Small intestine (tissue), 7 donors: ENCODE results near the gene SLC6A12. TPM values are rescaled to one million over a fixed set of nuclear protein-coding genes. Genes with fewer than 3 reads are reported as not detected.

ENCODE experiments used
- DNase-seq, 2 donors: peaks; one replicate each; pipeline versions ENCODE4 v3.0.0 to v3.0.0-alpha.2; 2013
- FAIRE-seq: peaks from 2 replicates; lab custom pipeline; 2012; peaks lifted over from hg19 to GRCh38; lab: Jason Lieb, UNC
- H3K27ac ChIP-seq, 3 donors: one replicate each; pipeline ENCODE4 v1.5.1; 2013; ENCODE audit warnings: low read length in 2 of 3, mild to moderate bottlenecking in 2 of 3, control low read depth in 1 of 3, inconsistent platforms in 1 of 3, low read depth in 1 of 3, moderate library complexity in 1 of 3
- H3K27me3 ChIP-seq, 3 donors: one replicate each; pipeline ENCODE4 v1.6.1; 2013; ENCODE audit warnings: low read length in 3 of 3, inconsistent platforms in 1 of 3; ENCODE audit not compliant: control insufficient read depth in 3 of 3, insufficient read depth in 3 of 3
- H3K36me3 ChIP-seq, 3 donors: one replicate each; pipeline ENCODE4 v1.6.1; 2013; ENCODE audit warnings: low read length in 3 of 3, inconsistent platforms in 1 of 3, low read depth in 1 of 3, mild to moderate bottlenecking in 1 of 3, moderate library complexity in 1 of 3; ENCODE audit not compliant: control insufficient read depth in 3 of 3, insufficient read depth in 2 of 3
- H3K4me1 ChIP-seq, 3 donors: one replicate each; pipeline ENCODE4 v1.6.1; 2013; ENCODE audit warnings: low read length in 2 of 3, inconsistent platforms in 1 of 3, low read depth in 1 of 3, mild to moderate bottlenecking in 1 of 3, moderate library complexity in 1 of 3; ENCODE audit not compliant: control insufficient read depth in 3 of 3, insufficient read depth in 2 of 3
- H3K4me3 ChIP-seq, 3 donors: one replicate each; pipeline ENCODE4 v1.5.1; 2013; ENCODE audit warnings: low read length in 3 of 3, control low read depth in 1 of 3, inconsistent platforms in 1 of 3, low read depth in 1 of 3, mild to moderate bottlenecking in 1 of 3, moderate library complexity in 1 of 3
- H3K9me3 ChIP-seq, 2 donors: one replicate each; pipeline ENCODE4 v1.6.1; 2013; ENCODE audit warnings: low read depth in 1 of 2, low read length in 1 of 2; ENCODE audit not compliant: control insufficient read depth in 2 of 2, insufficient read depth in 1 of 2
- WGBS, 3 donors: extraction: QIAGEN DNeasy Blood & Tissue Kit; methylation state at CpG; one replicate each; pipeline ENCODE4 v1.1.7; 2013; 5-methylcytosine and 5-hydroxymethylcytosine counted together
- polyA plus RNA-seq, 4 donors: library from polyadenylated mRNA; stranded (reverse) in 3 of 4; unstranded in 1 of 4; fragments of 200-250 nt in 3 of 4; fragments of 120-200 nt in 1 of 4; gene quantifications; one replicate each; pipeline versions ENCODE4 v1.2.1 to v1.2.3, GENCODE V29; 2013
- donor health status: healthy with polysubstance abuse.
- donor health status: control.
- donor health status: control.
- donor health status: Bipolar disorder and iron deficiency.
- donor health status: healthy.

Gene SLC6A12
- polyA plus RNA-seq, 4 donors = 0.06 to 9.4 (median 1.7) TPM

DNA sequence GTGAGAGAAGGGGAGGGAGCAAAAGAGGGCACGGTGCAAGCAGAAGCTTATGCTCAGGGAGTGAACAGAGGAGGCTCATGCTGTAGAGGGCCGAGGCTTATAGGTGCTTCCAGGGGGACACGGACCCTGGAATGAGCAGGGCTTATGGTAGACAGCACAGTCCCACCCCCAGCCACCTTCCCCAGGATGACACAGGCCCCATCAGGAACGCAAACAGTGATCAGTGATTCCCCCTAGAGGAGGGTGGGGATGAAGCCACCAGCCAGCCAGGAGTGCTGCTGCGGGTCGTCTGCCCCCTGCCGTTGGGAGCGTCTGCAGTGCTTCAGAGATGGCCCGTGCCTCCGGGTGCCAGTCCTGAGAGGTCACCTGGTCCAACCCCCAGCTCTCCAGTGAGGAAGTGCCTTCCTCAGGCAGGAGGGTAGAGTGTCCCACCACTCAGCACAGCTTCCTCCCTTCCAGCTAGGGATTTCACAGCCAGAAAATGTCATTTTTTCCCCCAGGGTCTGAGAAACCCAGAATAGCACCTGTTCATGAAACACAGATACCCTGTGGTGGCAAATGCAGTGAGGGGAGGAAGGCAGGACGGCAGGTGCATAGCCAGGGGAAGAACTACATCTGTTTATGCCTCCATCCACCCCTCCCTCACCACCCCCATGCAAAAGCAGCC lies 60.7 kb downstream of the SLC6A12 start:
- H3K4me1 ChIP-seq = peaks cover 0 to 22% (median 0%) of the 10 kb centered on the region in 3 donors
- DNase-seq = peak; percentile 76 to 89
- H3K9me3 ChIP-seq = no peaks in the 10 kb centered on the region
- H3K27me3 ChIP-seq = peaks cover 0 to 4% (median 0%) of the 10 kb centered on the region in 3 donors
- WGBS, 3 donors = 16 to 22% (median 19%) methylated on average over 11 of the region's 11 CpGs
- FAIRE-seq = no peak
- H3K27ac ChIP-seq = peak overlapping the region in 2 of 3 donors; percentile 42 to 85
- H3K36me3 ChIP-seq = no peaks in the 10 kb centered on the region
- no peak overlapping the region for H3K4me3 ChIP-seq

GRCh38 chr12:152440-152839 lies 61.5 kb downstream of the SLC6A12 start:
- Histone ChIP-seq H3K27ac (peak overlapping the region in 1 of 3 donors; percentile 85), H3K9me3 (no peaks in the 10 kb centered on the region), H3K27me3 (peaks cover 0 to 4% (median 0%) of the 10 kb centered on the region in 3 donors), H3K4me3 (no peak overlapping the region), H3K36me3 (no peaks in the 10 kb centered on the region), H3K4me1 (peaks cover 0 to 22% (median 0%) of the 10 kb centered on the region in 3 donors)
- FAIRE-seq = no peak
- 32 to 42% (median 37%) methylated on average over 3 of the region's 3 CpGs for WGBS, 3 donors
- peak; percentile 82 to 93 for DNase-seq

GRCh38 chr12:151579-151978 lies 62.4 kb downstream of the SLC6A12 start:
- Histone ChIP-seq H3K27ac (no peak overlapping the region), H3K4me1 (peaks cover 0 to 22% (median 0%) of the 10 kb centered on the region in 3 donors), H3K36me3 (no peaks in the 10 kb centered on the region), H3K27me3 (peaks cover 0 to 4% (median 0%) of the 10 kb centered on the region in 3 donors), H3K4me3 (no peak overlapping the region), H3K9me3 (no peaks in the 10 kb centered on the region)
- DNase-seq = no peak
- no peak for FAIRE-seq
- 82 to 91% (median 89%) methylated on average over 5 of the region's 5 CpGs for WGBS, 3 donors

GRCh38 chr12:148676-149416 lies 65.1 kb downstream of the SLC6A12 start:
- H3K4me3 ChIP-seq = no peak overlapping the region

GRCh38 chr12:147242-147641 lies 66.7 kb downstream of the SLC6A12 start:
- H3K9me3 ChIP-seq = no peaks in the 10 kb centered on the region
- FAIRE-seq (no peak), DNase-seq (no peak)
- H3K27ac ChIP-seq = no peak overlapping the region
- H3K4me1 ChIP-seq = peaks cover 0 to 41% (median 2%) of the 10 kb centered on the region in 3 donors
- H3K27me3 ChIP-seq = peaks cover 0 to 4% (median 0%) of the 10 kb centered on the region in 3 donors
- 87 to 92% (median 89%) methylated on average over 9 of the region's 9 CpGs for WGBS, 3 donors
- no peak overlapping the region for H3K4me3 ChIP-seq
- no peaks in the 10 kb centered on the region for H3K36me3 ChIP-seq

More at GRCh38 chr12:148676-149416, 65.1 kb downstream of the SLC6A12 start:
- FAIRE-seq = no peak
- H3K36me3 ChIP-seq = no peaks in the 10 kb centered on the region
- H3K9me3 ChIP-seq = no peaks in the 10 kb centered on the region
- 83 to 90% (median 86%) methylated on average over 18 of the region's 18 CpGs for WGBS, 3 donors
- H3K27ac ChIP-seq = no peak overlapping the region
- H3K27me3 ChIP-seq = peaks cover 0 to 4% (median 0%) of the 10 kb centered on the region in 3 donors
- no peak for DNase-seq
- peaks cover 0 to 44% (median 0%) of the 10 kb centered on the region in 3 donors for H3K4me1 ChIP-seq

DNA sequence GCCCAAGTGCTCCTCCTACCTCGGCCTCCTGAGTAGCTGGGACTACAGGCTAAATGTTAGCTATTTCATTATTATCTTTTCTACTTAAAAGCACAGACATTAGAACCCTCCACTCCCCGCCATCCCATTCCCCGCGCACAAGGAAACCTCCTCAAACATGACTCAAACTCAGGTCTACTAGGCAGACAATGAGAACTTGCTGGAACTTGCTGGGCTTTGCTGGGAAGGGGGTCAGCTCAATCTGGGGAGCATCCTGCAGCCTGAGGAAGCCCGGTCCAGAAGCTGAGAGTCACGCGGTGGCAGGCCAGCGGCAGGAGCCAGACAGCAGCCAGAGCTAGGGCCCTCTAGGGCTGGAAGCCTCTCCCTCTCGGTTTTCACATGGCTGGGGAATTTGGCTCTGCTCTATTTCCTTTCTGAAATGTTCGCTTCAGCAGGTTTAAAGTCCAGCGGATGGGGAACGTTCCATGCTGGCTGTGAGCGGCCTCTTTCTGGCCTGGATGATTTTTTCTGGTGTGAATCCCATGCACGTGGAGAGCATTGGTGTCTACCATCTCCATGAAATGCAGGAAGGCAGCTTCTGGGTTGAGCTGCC lies 68.5 kb downstream of the SLC6A12 start:
- peak; percentile 45 to 67 for DNase-seq
- H3K27me3 ChIP-seq = peaks cover 0 to 6% (median 5%) of the 10 kb centered on the region in 3 donors
- H3K4me3 ChIP-seq = no peak overlapping the region
- 34 to 67% (median 55%) methylated on average over 14 of the region's 14 CpGs for WGBS, 3 donors
- H3K27ac ChIP-seq = peak overlapping the region in 2 of 3 donors; percentile 35 to 93
- H3K4me1 ChIP-seq = peaks cover 0 to 36% (median 2%) of the 10 kb centered on the region in 3 donors
- FAIRE-seq = no peak
- no peaks in the 10 kb centered on the region for H3K9me3 ChIP-seq
- H3K36me3 ChIP-seq = peaks cover 0 to 3% (median 0%) of the 10 kb centered on the region in 3 donors

GRCh38 chr12:144650-145284 lies 69.2 kb downstream of the SLC6A12 start:
- H3K27me3 ChIP-seq = peaks cover 0 to 13% (median 5%) of the 10 kb centered on the region in 3 donors
- no peak for FAIRE-seq
- DNase-seq = peak; percentile 80 to 87
- WGBS, 3 donors = 31 to 62% (median 43%) methylated on average over 5 of the region's 5 CpGs
- peak overlapping the region; percentile 67 to 93 (median 72) for H3K27ac ChIP-seq
- H3K36me3 ChIP-seq = peaks cover 0 to 3% (median 0%) of the 10 kb centered on the region in 3 donors
- no peaks in the 10 kb centered on the region for H3K9me3 ChIP-seq
- H3K4me1 ChIP-seq = peaks cover 0 to 39% (median 2%) of the 10 kb centered on the region in 3 donors
- no peak overlapping the region for H3K4me3 ChIP-seq
